Measurements from ENCODE around the gene UBQLNL.

Gene UBQLNL

DNA sequence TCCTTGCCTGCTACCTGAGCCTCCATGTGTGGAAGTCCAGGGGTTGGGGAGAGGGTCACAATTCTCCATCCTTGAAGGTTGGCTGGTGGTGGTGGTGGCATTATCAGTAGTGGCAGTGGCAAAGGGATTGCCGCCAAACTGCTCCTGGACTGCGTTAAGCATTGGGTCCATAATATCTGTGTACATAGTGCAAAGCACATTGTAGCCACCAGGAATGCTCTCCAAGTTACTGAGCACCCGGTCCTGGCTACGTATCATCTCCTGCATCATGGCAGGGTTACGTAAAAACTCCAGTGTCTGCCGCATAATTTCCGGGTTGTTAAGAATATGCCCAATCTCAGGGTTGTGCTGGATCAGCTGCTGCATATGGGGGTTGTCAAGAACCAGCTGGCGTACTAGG is 7.9 kb downstream of the UBQLNL start:
- TF ChIP-seq, protein P1, sequence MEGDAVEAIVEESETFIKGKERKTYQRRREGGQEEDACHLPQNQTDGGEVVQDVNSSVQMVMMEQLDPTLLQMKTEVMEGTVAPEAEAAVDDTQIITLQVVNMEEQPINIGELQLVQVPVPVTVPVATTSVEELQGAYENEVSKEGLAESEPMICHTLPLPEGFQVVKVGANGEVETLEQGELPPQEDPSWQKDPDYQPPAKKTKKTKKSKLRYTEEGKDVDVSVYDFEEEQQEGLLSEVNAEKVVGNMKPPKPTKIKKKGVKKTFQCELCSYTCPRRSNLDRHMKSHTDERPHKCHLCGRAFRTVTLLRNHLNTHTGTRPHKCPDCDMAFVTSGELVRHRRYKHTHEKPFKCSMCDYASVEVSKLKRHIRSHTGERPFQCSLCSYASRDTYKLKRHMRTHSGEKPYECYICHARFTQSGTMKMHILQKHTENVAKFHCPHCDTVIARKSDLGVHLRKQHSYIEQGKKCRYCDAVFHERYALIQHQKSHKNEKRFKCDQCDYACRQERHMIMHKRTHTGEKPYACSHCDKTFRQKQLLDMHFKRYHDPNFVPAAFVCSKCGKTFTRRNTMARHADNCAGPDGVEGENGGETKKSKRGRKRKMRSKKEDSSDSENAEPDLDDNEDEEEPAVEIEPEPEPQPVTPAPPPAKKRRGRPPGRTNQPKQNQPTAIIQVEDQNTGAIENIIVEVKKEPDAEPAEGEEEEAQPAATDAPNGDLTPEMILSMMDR (IDR thresholded peaks at IDR 0.05; ENCODE audit: borderline replicate concordance, insufficient read depth, low read depth, low read length) = no peak
- no peak overlapping the region for H3K4me3 ChIP-seq (ENCODE audit: low read depth, low read length)

DNA sequence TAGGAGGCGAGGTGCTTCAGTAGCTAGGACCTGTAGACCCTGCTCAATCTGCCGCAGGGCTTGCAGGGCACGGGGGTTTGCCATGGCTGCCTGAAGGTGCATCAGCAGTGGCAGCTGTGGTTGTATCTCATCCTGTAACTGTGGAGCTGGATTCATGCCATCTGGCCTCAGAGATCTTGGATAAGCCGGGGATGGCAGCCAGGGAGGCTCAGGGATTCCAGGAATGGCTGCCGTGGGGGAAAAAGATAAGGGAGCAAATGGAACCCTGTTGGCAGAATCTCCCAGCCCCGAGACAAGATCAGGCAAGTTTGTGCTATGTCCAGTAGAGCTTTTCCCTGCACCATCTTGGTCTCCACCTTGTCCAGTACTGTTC is 8.6 kb downstream of the UBQLNL start:
- TF ChIP-seq, protein P1 (IDR thresholded peaks at IDR 0.05; ENCODE audit: borderline replicate concordance, insufficient read depth, low read depth, low read length) = no peak
- no peak overlapping the region for H3K4me3 ChIP-seq (ENCODE audit: low read depth, low read length)

DNA sequence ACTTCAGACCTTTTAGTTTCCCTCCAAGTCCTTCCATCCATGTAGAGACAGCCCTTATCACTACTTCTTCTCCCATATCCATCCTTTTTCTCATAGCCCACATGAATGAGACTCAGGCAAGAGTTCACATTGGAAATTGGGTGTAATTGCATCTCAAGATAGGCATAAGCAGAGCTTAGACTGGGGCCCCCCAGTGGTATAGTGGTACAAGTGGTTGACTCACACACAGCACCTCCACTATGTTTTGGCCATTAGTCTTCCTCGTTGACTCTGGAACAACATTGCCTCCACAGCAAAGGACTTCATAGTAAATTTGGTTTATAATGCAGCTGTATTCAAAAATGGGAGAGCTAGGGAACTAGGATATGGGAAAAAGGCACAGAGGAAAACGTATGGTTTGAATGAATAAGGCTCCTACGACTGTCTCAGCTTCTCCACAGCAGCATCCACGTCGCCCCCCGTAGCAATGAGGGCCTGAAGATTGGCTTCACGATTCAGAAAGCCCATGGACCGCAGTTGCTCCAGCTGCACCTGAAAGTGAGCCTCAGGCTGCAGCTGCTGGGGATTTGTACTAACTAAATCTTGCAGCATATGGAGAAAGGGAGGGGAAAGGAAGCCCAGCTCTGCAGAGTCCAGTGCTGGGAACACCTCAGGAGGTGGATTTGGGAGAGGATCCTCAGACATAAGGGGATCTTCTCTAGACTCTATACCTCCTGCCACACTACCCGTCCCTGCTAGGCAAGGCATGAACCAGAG is 9.1 kb downstream of the UBQLNL start:
- TF ChIP-seq, protein P1 (IDR thresholded peaks at IDR 0.05; ENCODE audit: borderline replicate concordance, insufficient read depth, low read depth, low read length) = no peak
- H3K4me3 ChIP-seq (ENCODE audit: low read depth, low read length) = no peak overlapping the region

DNA sequence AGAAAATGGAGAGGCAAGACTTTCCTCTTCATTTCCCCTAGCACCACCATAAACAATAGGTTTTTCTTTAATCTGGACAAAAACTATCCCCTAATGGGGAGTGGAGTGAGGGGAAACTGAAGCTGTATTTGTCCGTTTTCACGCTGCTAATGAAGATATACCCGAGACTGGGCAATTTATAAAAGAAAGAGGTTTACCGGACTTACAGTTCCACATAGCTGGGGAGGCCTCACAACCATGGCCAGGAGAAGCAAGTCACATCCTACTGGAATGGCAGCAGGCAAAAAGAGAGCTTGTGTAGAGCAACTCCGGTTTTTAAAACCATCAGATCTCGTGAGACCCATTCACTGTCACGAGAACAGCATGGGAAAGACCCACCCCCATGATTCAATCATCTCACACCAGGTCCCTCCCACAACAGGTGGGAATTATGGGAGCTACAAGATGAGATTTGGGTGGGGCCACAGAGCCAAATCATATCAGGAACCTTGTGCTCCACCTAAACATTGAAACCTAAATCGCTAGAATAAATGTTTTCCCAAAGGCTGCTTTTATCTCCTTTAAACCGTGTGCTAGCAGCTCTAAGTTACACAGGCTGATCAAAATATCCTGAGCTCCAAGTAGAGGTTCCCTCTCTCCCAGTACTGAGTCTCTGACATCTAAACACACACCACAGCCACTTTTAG is 11.0 kb downstream of the UBQLNL start:
- TF ChIP-seq, protein P1 (IDR thresholded peaks at IDR 0.05; ENCODE audit: borderline replicate concordance, insufficient read depth, low read depth, low read length) = no peak
- no peak overlapping the region for H3K4me3 ChIP-seq (ENCODE audit: low read depth, low read length)

DNA sequence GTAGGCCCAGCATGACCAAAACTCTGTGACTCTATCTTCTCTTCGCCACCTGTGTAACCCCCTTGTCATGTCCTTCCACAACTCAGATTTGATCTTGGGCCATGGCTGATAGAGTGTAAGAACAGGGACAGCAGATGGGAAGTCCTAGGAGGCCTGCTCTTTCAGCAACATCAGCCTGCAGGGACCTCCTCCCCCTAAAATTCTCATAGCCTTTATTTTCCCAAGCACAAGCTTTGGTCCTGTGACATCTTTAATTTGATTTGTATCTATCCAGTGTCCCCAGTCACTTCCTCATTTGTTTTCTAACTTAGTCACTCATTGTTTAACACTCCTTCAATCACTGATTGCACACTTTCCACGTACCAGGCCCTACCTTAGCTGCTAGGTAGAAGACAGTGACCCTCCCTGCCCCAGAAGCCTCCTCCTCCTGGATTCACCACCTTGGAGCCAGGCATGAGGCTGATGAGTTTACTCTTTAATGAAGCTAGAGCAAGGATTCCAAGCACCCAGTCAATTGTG is 12.0 kb downstream of the UBQLNL start:
- TF ChIP-seq, protein P1 (IDR thresholded peaks at IDR 0.05; ENCODE audit: borderline replicate concordance, insufficient read depth, low read depth, low read length) = no peak
- no peak overlapping the region for H3K4me3 ChIP-seq (ENCODE audit: low read depth, low read length)

DNA sequence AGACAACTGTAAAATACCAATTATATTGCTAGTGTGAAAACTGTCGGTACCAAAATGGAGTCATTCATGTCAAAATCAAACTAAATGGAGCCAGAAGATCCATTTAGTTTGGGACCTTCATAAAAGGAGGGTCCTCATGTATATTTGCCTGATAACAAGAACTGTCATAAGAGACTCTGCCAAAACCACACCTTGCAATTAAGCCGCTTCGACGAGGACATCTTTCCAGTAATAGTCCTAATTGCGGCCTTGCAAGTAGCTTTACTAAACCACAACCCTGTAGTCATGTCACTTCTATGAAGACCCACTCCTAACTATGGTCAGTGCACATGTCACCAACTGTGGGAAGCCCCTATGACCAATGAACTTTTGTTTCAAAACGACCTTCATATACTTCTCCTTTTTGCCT is 16.1 kb downstream of the UBQLNL start:
- H3K4me3 ChIP-seq (ENCODE audit: low read depth, low read length) = no peak overlapping the region
- TF ChIP-seq, protein P1 (IDR thresholded peaks at IDR 0.05; ENCODE audit: borderline replicate concordance, insufficient read depth, low read depth, low read length) = no peak

DNA sequence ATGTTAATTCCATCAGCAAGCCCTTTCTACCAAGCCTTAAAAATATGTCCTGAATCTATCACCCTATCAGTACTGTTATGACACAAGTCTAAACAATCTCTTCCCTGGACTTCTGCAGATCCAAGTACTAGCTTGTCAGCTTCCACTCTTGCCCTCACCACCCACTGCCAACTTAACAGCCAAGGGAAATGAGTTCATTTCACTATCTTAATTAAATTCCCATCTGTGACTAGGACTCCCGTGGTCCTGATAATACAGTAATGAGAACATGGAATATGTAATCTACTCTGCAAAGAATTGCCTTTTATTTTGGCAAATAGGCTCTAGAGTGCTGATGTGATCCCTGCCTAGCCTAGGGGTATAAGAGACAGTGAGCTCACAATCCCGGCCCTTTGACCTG is 16.8 kb downstream of the UBQLNL start:
- H3K4me3 ChIP-seq (ENCODE audit: low read depth, low read length) = no peak overlapping the region
- TF ChIP-seq, protein P1 (IDR thresholded peaks at IDR 0.05; ENCODE audit: borderline replicate concordance, insufficient read depth, low read depth, low read length) = no peak

All from GM12875 (cell line).